ENCODE data around the gene IFI6.

The IFI6 gene

GRCh38 chr1:27669876-27670275, 2.1 kb downstream of the IFI6 start:
- no peak for TF ChIP-seq YY1 (IDR thresholded peaks at IDR 0.05; ENCODE audit: low read depth)

GRCh38 chr1:27668808-27669723, 2.9 kb downstream of the IFI6 start:
- TF ChIP-seq RAD21 (IDR thresholded peaks at IDR 0.05; ENCODE audit: low read depth) (peak; percentile 82), CEBPB (IDR thresholded peaks at IDR 0.05) (no peak), MAX (IDR thresholded peaks at IDR 0.05) (peak; percentile 50; the same call in 1 of the 2 replicates)

GRCh38 chr1:27668121-27668807, 3.7 kb downstream of the IFI6 start:
- TF ChIP-seq EP300 (IDR thresholded peaks at IDR 0.05; ENCODE audit: borderline replicate concordance) (no peak), CEBPB (IDR thresholded peaks at IDR 0.05) (no peak), ZBTB7A (IDR thresholded peaks at IDR 0.05; ENCODE audit: low read depth) (no peak), REST (IDR thresholded peaks at IDR 0.05; ENCODE audit: low read depth) (no peak), FOXM1 (IDR thresholded peaks at IDR 0.05; ENCODE audit: borderline replicate concordance, low read depth) (no peak), YY1 (IDR thresholded peaks at IDR 0.05; ENCODE audit: low read depth) (no peak), TEAD4 (IDR thresholded peaks at IDR 0.05) (no peak), NFIC (IDR thresholded peaks at IDR 0.05) (no peak), MAX (IDR thresholded peaks at IDR 0.05) (no peak), TCF12 (IDR thresholded peaks at IDR 0.05; ENCODE audit: low read depth) (no peak), USF1 (IDR thresholded peaks at IDR 0.05) (no peak), CREB1 (IDR thresholded peaks at IDR 0.05; ENCODE audit: low read depth) (no peak), TAF1 (IDR thresholded peaks at IDR 0.05; ENCODE audit: low read depth) (no peak), RAD21 (IDR thresholded peaks at IDR 0.05; ENCODE audit: low read depth) (no peak), EGR1 (IDR thresholded peaks at IDR 0.05) (no peak)

- TF ChIP-seq NFIC (IDR thresholded peaks at IDR 0.05) (no peak), REST (IDR thresholded peaks at IDR 0.05; ENCODE audit: low read depth) (no peak), MAX (IDR thresholded peaks at IDR 0.05) (no peak), FOXM1 (IDR thresholded peaks at IDR 0.05; ENCODE audit: borderline replicate concordance, low read depth) (no peak), CREB1 (IDR thresholded peaks at IDR 0.05; ENCODE audit: low read depth) (no peak), TCF12 (IDR thresholded peaks at IDR 0.05; ENCODE audit: low read depth) (no peak), USF1 (IDR thresholded peaks at IDR 0.05) (no peak), EGR1 (IDR thresholded peaks at IDR 0.05) (no peak), EP300 (IDR thresholded peaks at IDR 0.05; ENCODE audit: borderline replicate concordance) (no peak), RAD21 (IDR thresholded peaks at IDR 0.05; ENCODE audit: low read depth) (no peak), ZBTB7A (IDR thresholded peaks at IDR 0.05; ENCODE audit: low read depth) (no peak), TAF1 (IDR thresholded peaks at IDR 0.05; ENCODE audit: low read depth) (no peak), YY1 (IDR thresholded peaks at IDR 0.05; ENCODE audit: low read depth) (no peak), TEAD4 (IDR thresholded peaks at IDR 0.05) (no peak), CEBPB (IDR thresholded peaks at IDR 0.05) (no peak)
Observed at GRCh38 chr1:27666791-27667254, 5.2 kb downstream of the IFI6 start.

- no peak for TF ChIP-seq MAX (IDR thresholded peaks at IDR 0.05)
- no peak for TF ChIP-seq TAF1 (IDR thresholded peaks at IDR 0.05; ENCODE audit: low read depth)
- TF ChIP-seq YY1 (IDR thresholded peaks at IDR 0.05; ENCODE audit: low read depth): no peak
Observed at GRCh38 chr1:27666294-27666693, 5.7 kb downstream of the IFI6 start.
